ENCODE measurements around the gene ELMO3. TPM values are rescaled to one million over a fixed set of nuclear protein-coding genes. Genes with fewer than 3 reads are reported as not detected.

ELMO3 gene
- total and polyA plus RNA-seq, 2 of the 13 experiments (the other 11 are each of a cell fraction or from before 2014, with no cell fraction given) = 2.6 to 4.0 TPM

- TF ChIP-seq GATAD2A (CRISPR knock-in tag; IDR thresholded peaks at IDR 0.05) = 0 out of 2 replicates have a peak, but pooled peaks have one; percentile 23
- TF ChIP-seq RARG (CRISPR knock-in tag; IDR thresholded peaks at IDR 0.05; ENCODE audit: low read depth) = no peak
- no peak for TF ChIP-seq ZNF180 (CRISPR knock-in tag; IDR thresholded peaks at IDR 0.05; ENCODE audit: borderline replicate concordance, low read depth)
- no peak for TF ChIP-seq TRAFD1 (CRISPR knock-in tag; IDR thresholded peaks at IDR 0.05; ENCODE audit: borderline replicate concordance)
- TF ChIP-seq ZNF460 (CRISPR knock-in tag; IDR thresholded peaks at IDR 0.05; ENCODE audit: borderline replicate concordance) = no peak
- no peak for TF ChIP-seq SOX6 (IDR thresholded peaks at IDR 0.05)
- peak; percentile 73 for TF ChIP-seq SOX6 (CRISPR knock-in tag; IDR thresholded peaks at IDR 0.05)
- TF ChIP-seq SALL1 (CRISPR knock-in tag; IDR thresholded peaks at IDR 0.05) = peak; percentile 94
- TF ChIP-seq ZNF775 (CRISPR knock-in tag; IDR thresholded peaks at IDR 0.05; ENCODE audit: borderline replicate concordance) = no peak
- TF ChIP-seq, protein P1, sequence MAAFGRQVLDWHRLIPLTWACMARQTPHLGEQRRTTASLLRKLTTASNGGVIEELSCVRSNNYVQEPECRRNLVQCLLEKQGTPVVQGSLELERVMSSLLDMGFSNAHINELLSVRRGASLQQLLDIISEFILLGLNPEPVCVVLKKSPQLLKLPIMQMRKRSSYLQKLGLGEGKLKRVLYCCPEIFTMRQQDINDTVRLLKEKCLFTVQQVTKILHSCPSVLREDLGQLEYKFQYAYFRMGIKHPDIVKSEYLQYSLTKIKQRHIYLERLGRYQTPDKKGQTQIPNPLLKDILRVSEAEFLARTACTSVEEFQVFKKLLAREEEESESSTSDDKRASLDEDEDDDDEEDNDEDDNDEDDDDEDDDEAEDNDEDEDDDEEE (CRISPR knock-in tag; IDR thresholded peaks at IDR 0.05) = no peak; the same call in 1 of the 2 replicates
- no peak for TF ChIP-seq ZKSCAN1 (IDR thresholded peaks at IDR 0.05; ENCODE audit: low read length)
- TF ChIP-seq ZKSCAN5 (CRISPR knock-in tag; IDR thresholded peaks at IDR 0.05) = no peak
- no peak for TF ChIP-seq ZBTB37 (CRISPR knock-in tag; IDR thresholded peaks at IDR 0.05)
- no peak for TF ChIP-seq KDM5A (IDR thresholded peaks at IDR 0.05; ENCODE audit: borderline replicate concordance, low read length)
- peak; percentile 78; the same call in 1 of the 2 replicates for TF ChIP-seq MTF1 (CRISPR knock-in tag; IDR thresholded peaks at IDR 0.05)
- no peak for TF ChIP-seq NFE2L1 (CRISPR knock-in tag; IDR thresholded peaks at IDR 0.05; ENCODE audit: borderline replicate concordance)
- TF ChIP-seq ZNF441 (CRISPR knock-in tag; IDR thresholded peaks at IDR 0.05; ENCODE audit: borderline replicate concordance) = peak; percentile 94
- TF ChIP-seq ATF2 (CRISPR knock-in tag; IDR thresholded peaks at IDR 0.05) = peak; percentile 86
- no peak for TF ChIP-seq BRD4 (CRISPR knock-in tag; IDR thresholded peaks at IDR 0.05)
- TF ChIP-seq ZNF563 (CRISPR knock-in tag; IDR thresholded peaks at IDR 0.05) = peak; percentile 90; the same call in 1 of the 2 replicates
- peak; percentile 84; the same call in 1 of the 2 replicates for TF ChIP-seq ZFP36L1 (CRISPR knock-in tag; IDR thresholded peaks at IDR 0.05)
- peak; percentile 27; the same call in 1 of the 2 replicates for TF ChIP-seq ELF1 (CRISPR knock-in tag; IDR thresholded peaks at IDR 0.05)
- TF ChIP-seq, protein P2, sequence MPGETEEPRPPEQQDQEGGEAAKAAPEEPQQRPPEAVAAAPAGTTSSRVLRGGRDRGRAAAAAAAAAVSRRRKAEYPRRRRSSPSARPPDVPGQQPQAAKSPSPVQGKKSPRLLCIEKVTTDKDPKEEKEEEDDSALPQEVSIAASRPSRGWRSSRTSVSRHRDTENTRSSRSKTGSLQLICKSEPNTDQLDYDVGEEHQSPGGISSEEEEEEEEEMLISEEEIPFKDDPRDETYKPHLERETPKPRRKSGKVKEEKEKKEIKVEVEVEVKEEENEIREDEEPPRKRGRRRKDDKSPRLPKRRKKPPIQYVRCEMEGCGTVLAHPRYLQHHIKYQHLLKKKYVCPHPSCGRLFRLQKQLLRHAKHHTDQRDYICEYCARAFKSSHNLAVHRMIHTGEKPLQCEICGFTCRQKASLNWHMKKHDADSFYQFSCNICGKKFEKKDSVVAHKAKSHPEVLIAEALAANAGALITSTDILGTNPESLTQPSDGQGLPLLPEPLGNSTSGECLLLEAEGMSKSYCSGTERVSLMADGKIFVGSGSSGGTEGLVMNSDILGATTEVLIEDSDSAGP (CRISPR knock-in tag; IDR thresholded peaks at IDR 0.05; ENCODE audit: borderline replicate concordance) = peak; percentile 85; the same call in 1 of the 2 replicates
- TF ChIP-seq FOXC1 (CRISPR knock-in tag; IDR thresholded peaks at IDR 0.05; ENCODE audit: borderline replicate concordance) = 0 out of 2 replicates have a peak, but pooled peaks have one; percentile 50
- no peak for TF ChIP-seq MLLT10 (CRISPR knock-in tag; IDR thresholded peaks at IDR 0.05)
These were observed 34.3 kb upstream of the ELMO3 start, which contains the start of gene HSF4 (continued) for GRCh38 chr16:67164599-67165061.

Measured in HepG2 (cell line).